Kidney (tissue), 14 donors: Measurements from ENCODE around the gene FAM3C. TPM values are rescaled to one million over a fixed set of nuclear protein-coding genes. Genes with fewer than 3 reads are reported as not detected.

Experiments used
- DNase-seq, 5 donors: peaks; one replicate each; pipeline ENCODE4 v3.0.0-alpha.2; 2013 to 2020
- FAIRE-seq: peaks from 2 replicates; lab custom pipeline; 2012; peaks lifted over from hg19 to GRCh38; lab: Jason Lieb, UNC
- H3K27ac ChIP-seq, 2 donors: one replicate each; pipeline ENCODE4 v1.7.0; 2013; ENCODE audit warnings: low read depth in 2 of 2, low read length in 2 of 2, inconsistent platforms in 1 of 2
- H3K27me3 ChIP-seq: one replicate; pipeline ENCODE4 v1.7.1; 2013; ENCODE audit warnings: low read length, inconsistent platforms; ENCODE audit not compliant: control insufficient read depth, insufficient read depth
- H3K36me3 ChIP-seq, 3 donors: one replicate each; pipeline versions ENCODE4 v1.7.0 to v1.7.1; 2013; ENCODE audit warnings: low read length in 3 of 3, control low read depth in 1 of 3, inconsistent platforms in 1 of 3; ENCODE audit not compliant: insufficient read depth in 3 of 3, control insufficient read depth in 2 of 3
- H3K4me1 ChIP-seq, 3 donors: one replicate each; pipeline versions ENCODE4 v1.7.0 to v1.7.1; 2013; ENCODE audit warnings: low read length in 3 of 3, inconsistent platforms in 1 of 3, low read depth in 1 of 3; ENCODE audit not compliant: control insufficient read depth in 2 of 3, insufficient read depth in 2 of 3
- H3K4me3 ChIP-seq, 3 donors: one replicate each; pipeline versions ENCODE4 v1.7.0 to v1.8.1; 2013; ENCODE audit warnings: low read length in 3 of 3, control low read depth in 1 of 3, inconsistent platforms in 1 of 3
- H3K9ac ChIP-seq, 3 donors: one replicate each; pipeline versions ENCODE4 v1.7.0 to v1.7.1; 2013; ENCODE audit warnings: low read length in 3 of 3, control low read depth in 1 of 3, inconsistent platforms in 1 of 3
- H3K9me3 ChIP-seq, 3 donors: one replicate each; pipeline versions ENCODE4 v1.7.0 to v1.7.1; 2013; ENCODE audit warnings: low read length in 3 of 3, control low read depth in 1 of 3, inconsistent platforms in 1 of 3; ENCODE audit not compliant: control insufficient read depth in 2 of 3, insufficient read depth in 1 of 3
- intact Hi-C: fragments of 100-400 bp; cut with DNase I; formaldehyde crosslinking; loops from one replicate; pipeline ENCODE4 v1.11.1; 2022
- polyA plus RNA-seq: library from polyadenylated mRNA; stranded (reverse); fragments of 350-450 nt; fragmentation: Illumina TruSeq; extraction: RNeasy Lipid Tissue Mini Kit (QIAGEN cat#74804); gene quantifications from one replicate; pipeline ENCODE4 v1.2.3, GENCODE V29; 2014; ENCODE audit warnings: low read depth, low replicate concordance; ENCODE audit not compliant: insufficient read depth
- total RNA-seq: library from RNA; stranded (reverse); fragmentation: NEBNext Ultra II Directional; extraction: Animal tissue kit (Norgen Biotek cat#: 25700); gene quantifications from one replicate; pipeline ENCODE4 v1.2.1, GENCODE V29; 2021
- TF ChIP-seq, protein P1 (sequence below): IDR thresholded peaks from 3 replicates; pipeline ENCODE4 v1.5.1; 2012; ENCODE audit warnings: mild to moderate bottlenecking, moderate library complexity, borderline replicate concordance; ENCODE audit not compliant: insufficient read depth; ENCODE audit errors: extremely low read depth
- donor health status: control.
- donor health status: control.
- donor health status: control.
- donor health status: control.
- donor health status: control.
- donor health status: DM: yes; HTN: yes; CAD: no.
- donor health status: Normal renal cell carcinoma (clear cell type).

FAM3C gene
- total and polyA plus RNA-seq, 2 donors from 2014 or later, result 49.5 to 82.6 TPM

DNA sequence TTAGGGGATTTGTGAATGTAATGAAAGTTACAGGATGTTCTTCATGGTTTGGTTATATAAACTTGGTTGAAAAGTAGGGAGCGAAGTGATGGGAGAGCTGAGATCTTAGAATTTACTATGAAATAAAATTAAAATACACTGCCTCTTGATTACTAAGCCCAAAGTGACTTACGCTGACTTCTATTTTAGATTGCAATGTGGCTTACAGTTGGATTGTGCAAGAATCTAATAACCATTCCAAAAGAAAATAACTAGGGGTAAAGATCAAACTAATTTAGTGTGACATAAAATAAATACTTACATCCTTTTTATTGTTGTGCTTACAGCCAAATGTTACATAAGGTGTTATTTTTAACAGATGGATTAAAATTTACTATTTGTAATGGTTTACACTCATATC is 52.0 kb downstream of the FAM3C start:
- Histone ChIP-seq H3K27me3 (no peaks in the 10 kb centered on the region), H3K9me3 (no peaks in the 10 kb centered on the region), H3K4me1 (no peaks in the 10 kb centered on the region), H3K4me3 (no peak overlapping the region), H3K36me3 (peaks cover 0 to 7% (median 2%) of the 10 kb centered on the region in 3 donors), H3K27ac (no peak overlapping the region), H3K9ac (no peak overlapping the region)
- intact Hi-C loops, result no loop called here
- no peak for DNase-seq
- TF ChIP-seq, protein P1, sequence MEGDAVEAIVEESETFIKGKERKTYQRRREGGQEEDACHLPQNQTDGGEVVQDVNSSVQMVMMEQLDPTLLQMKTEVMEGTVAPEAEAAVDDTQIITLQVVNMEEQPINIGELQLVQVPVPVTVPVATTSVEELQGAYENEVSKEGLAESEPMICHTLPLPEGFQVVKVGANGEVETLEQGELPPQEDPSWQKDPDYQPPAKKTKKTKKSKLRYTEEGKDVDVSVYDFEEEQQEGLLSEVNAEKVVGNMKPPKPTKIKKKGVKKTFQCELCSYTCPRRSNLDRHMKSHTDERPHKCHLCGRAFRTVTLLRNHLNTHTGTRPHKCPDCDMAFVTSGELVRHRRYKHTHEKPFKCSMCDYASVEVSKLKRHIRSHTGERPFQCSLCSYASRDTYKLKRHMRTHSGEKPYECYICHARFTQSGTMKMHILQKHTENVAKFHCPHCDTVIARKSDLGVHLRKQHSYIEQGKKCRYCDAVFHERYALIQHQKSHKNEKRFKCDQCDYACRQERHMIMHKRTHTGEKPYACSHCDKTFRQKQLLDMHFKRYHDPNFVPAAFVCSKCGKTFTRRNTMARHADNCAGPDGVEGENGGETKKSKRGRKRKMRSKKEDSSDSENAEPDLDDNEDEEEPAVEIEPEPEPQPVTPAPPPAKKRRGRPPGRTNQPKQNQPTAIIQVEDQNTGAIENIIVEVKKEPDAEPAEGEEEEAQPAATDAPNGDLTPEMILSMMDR, result no peak
- FAIRE-seq, result no peak

DNA sequence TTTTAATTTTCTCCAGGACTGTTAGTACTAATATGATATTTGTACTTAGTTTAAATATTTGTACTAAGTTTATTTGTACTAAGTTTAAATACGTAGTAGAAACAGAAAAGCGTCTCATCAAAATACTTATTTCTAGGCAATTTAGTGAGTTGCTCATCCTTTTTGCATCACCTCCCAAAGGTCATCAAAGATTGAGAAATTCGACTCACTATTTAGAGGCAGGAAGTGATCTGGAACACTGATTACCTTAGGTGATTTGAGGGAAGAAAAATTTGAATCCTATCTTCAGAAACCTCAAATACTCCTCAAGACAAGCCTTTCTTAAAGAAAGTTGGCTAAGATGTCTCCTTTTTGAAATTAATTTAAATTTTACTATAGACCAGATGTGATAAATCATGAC is 52.8 kb downstream of the FAM3C start:
- FAIRE-seq (no peak), DNase-seq (no peak)
- H3K4me1 ChIP-seq, result no peaks in the 10 kb centered on the region
- H3K36me3 ChIP-seq, result peaks cover 0 to 7% (median 2%) of the 10 kb centered on the region in 3 donors
- no peak overlapping the region for H3K4me3 ChIP-seq
- no peaks in the 10 kb centered on the region for H3K9me3 ChIP-seq
- H3K9ac ChIP-seq, result no peak overlapping the region
- no peaks in the 10 kb centered on the region for H3K27me3 ChIP-seq
- intact Hi-C loops, result no loop called here
- TF ChIP-seq, protein P1, result no peak
- H3K27ac ChIP-seq, result no peak overlapping the region

DNA sequence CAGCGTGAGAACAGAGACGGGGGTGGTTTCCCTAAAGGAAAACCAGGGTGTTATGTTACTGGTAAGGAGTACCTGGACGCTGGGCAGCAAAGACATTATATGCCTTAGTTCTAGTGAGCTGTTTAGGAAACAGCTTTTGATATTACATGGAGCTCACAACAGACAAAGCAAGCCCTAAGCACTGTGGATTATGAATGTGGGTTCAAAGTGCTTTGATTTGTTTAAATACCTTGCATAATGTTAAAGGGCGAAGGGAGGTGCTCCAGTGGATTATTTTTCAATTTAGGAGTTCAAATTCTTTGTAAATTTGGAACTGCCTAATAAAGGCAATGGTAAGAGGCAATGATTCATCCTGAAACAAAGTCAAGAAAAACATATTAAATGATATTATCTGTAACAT is 53.5 kb downstream of the FAM3C start:
- DNase-seq (no peak), FAIRE-seq (no peak)
- H3K27me3 ChIP-seq, result no peaks in the 10 kb centered on the region
- H3K4me1 ChIP-seq, result no peaks in the 10 kb centered on the region
- H3K9me3 ChIP-seq, result no peaks in the 10 kb centered on the region
- TF ChIP-seq, protein P1, result no peak
- no peak overlapping the region for H3K9ac ChIP-seq
- H3K4me3 ChIP-seq, result no peak overlapping the region
- intact Hi-C loops, result no loop called here
- H3K36me3 ChIP-seq, result peaks cover 0 to 7% (median 2%) of the 10 kb centered on the region in 3 donors
- H3K27ac ChIP-seq, result no peak overlapping the region

DNA sequence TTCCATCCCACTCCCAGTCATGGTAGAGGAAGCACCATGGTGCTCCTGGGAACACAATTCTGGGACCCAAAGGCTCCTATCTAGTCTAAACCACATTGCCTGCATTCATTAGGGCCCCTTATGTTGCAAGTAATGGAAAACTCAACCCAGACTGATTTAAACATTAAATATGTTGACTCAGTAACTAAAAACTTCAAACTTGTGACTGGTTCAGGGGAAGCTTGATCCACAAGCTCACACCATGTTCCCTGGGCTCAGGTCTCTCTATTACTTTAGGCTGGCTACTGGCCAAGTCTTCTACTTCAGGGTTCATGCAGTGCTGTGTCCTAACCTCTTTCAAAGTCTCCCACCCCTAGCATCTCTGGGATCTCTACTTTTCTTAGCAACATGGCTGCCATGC is 54.2 kb downstream of the FAM3C start:
- no peak for FAIRE-seq
- Histone ChIP-seq H3K27me3 (no peaks in the 10 kb centered on the region), H3K36me3 (peaks cover 0 to 4% (median 2%) of the 10 kb centered on the region in 3 donors), H3K27ac (no peak overlapping the region), H3K9ac (no peak overlapping the region), H3K4me3 (no peak overlapping the region), H3K4me1 (no peaks in the 10 kb centered on the region), H3K9me3 (no peaks in the 10 kb centered on the region)
- intact Hi-C loops, result no loop called here
- DNase-seq, result no peak
- TF ChIP-seq, protein P1, result no peak
